Erythroblast (primary cell): ENCODE data around the gene GABRG2.

Experiments
- GATA1 ChIP-seq: IDR thresholded peaks from 2 replicates; pipeline ENCODE4 v1.6.1; 2011; ENCODE audit warnings: low read depth, mild to moderate bottlenecking, control low read depth, low read length, moderate library complexity
- POLR2A ChIP-seq: IDR thresholded peaks from 2 replicates; pipeline ENCODE4 v1.6.1; 2011; ENCODE audit warnings: mild to moderate bottlenecking, low read length

DNA sequence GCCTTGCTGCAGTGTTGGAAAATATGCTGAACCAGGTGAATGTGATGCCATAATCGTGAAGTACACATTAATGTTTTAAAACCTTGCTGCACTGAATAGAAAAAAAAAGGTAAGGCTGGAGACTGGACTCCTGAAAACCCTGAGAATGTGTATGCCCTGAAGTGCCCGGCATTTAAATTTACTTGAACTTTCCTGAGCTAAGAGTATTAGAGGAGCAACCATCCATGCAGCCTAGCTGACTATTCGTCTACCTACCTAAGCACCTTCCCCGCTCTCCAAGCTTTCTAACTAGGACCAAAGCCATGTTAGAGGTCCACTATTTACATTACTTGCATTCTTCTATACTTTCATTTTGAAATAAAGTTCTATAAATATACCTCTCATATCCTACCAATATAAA, 1.4 kb downstream of the GABRG2 start:
- no peak for TF ChIP-seq GATA1
- no peak for TF ChIP-seq POLR2A
